Adrenal gland (tissue), 12 donors: ENCODE data around the gene RHOA. TPM values are rescaled to one million over a fixed set of nuclear protein-coding genes. Genes with fewer than 3 reads are reported as not detected.

Experiments used
- DNase-seq, 7 donors: peaks; one replicate each; pipeline ENCODE4 v3.0.0-alpha.2; 2019 to 2020
- H3K27ac ChIP-seq, 5 donors: fragments of 200-600 bp; sonication (generic) in 4 of 5; 1 replicate in 3 of 5; 2 replicates in 2 of 5; pipeline versions ENCODE4 v1.5.1 to v1.8.0; 2016 to 2020; ENCODE audit warnings: mild to moderate bottlenecking in 1 of 5
- H3K27me3 ChIP-seq: fragments of 200-600 bp; 2 replicates; pipeline ENCODE4 v1.8.0; 2021
- H3K36me3 ChIP-seq, 2 donors: fragments of 200-600 bp; replicated peaks in 1 of 2; 1 replicate in 1 of 2; 2 replicates in 1 of 2; pipeline versions ENCODE4 v1.5.1 to v1.8.0; 2018 to 2022
- H3K4me1 ChIP-seq, 2 donors: fragments of 200-600 bp; replicated peaks in 1 of 2; 1 replicate in 1 of 2; 2 replicates in 1 of 2; pipeline versions ENCODE4 v1.5.1 to v1.8.0; 2018 to 2021
- H3K4me3 ChIP-seq, 4 donors: fragments of 200-600 bp; sonication (generic) in 3 of 4; one replicate each; pipeline ENCODE4 v1.5.1; 2016 to 2018
- H3K9me3 ChIP-seq, 3 donors: fragments of 200-600 bp; sonication (generic) in 1 of 3; replicated peaks in 1 of 3; 1 replicate in 2 of 3; 2 replicates in 1 of 3; pipeline versions ENCODE4 v1.5.1 to v1.8.0; 2016 to 2021
- CTCF ChIP-seq, 6 experiments: fragments of 450-650 bp in 4 of 6; fragments of 200-600 bp in 2 of 6; sonication (generic) in 1 of 6; IDR thresholded peaks; 1 replicate in 5 of 6; 2 replicates in 1 of 6; pipeline versions ENCODE4 v1.5.1 to v1.8.0; 2016 to 2021; ENCODE audit warnings: antibody characterized with exemption in 6 of 6, mild to moderate bottlenecking in 2 of 6, moderate library complexity in 1 of 6
- POLR2A ChIP-seq, 2 donors: fragments of 450-650 bp; IDR thresholded peaks; one replicate each; pipeline ENCODE4 v1.6.1; 2017; ENCODE audit warnings: antibody characterized with exemption in 2 of 2, mild to moderate bottlenecking in 2 of 2, moderate library complexity in 1 of 2
- WGBS, 4 donors: extraction: QIAGEN DNeasy Blood & Tissue Kit in 2 of 4; methylation state at CpG; one replicate each; pipeline versions ENCODE4 v1.1.5 to v1.1.7; 2013 to 2017; 5-methylcytosine and 5-hydroxymethylcytosine counted together
- intact Hi-C, 2 donors: fragments of 100-400 bp; cut with DNase I; formaldehyde crosslinking; loops; one replicate each; pipeline versions ENCODE4 v1.14.1 to v1.15.0; 2022 to 2023
- polyA plus RNA-seq, 3 donors: library from polyadenylated mRNA; stranded (reverse); fragments of 200-250 nt in 2 of 3; fragments of 350-450 nt in 1 of 3; fragmentation: Illumina TruSeq in 1 of 3; extraction: RNeasy Lipid Tissue Mini Kit (QIAGEN cat#74804) in 1 of 3; gene quantifications; one replicate each; pipeline ENCODE4 v1.2.3, GENCODE V29; 2013 to 2014
- total RNA-seq, 9 donors: library from RNA; depleted of rRNA in 4 of 9; stranded (reverse); fragments of >200 nt in 4 of 9; fragments of 120-200 nt in 1 of 9; fragmentation: NEBNext Ultra II Directional in 1 of 9; extraction: Animal tissue kit (Norgen Biotek cat#: 25700) in 1 of 9; gene quantifications; one replicate each; pipeline versions ENCODE4 v1.1.0 to v1.2.4, GENCODE V29; 2013 to 2023
- donor health status: healthy with polysubstance abuse.
- donor health status: Bipolar disorder and iron deficiency.
- donor health status: DM: yes; HTN: yes; CAD: no.
- donor health status: DM: no; HTN: no; CAD: no.
- donor health status: DM: no; HTN: no; CAD: no.
- donor health status: DM: yes; HTN: yes; CAD: no.

RHOA gene
- total and polyA plus RNA-seq, 12 donors, result 185 to 913 (median 429) TPM

GRCh38 chr3:49416867-49417266, 5.1 kb upstream of the RHOA start:
- Histone ChIP-seq H3K4me1 (peaks cover 17 to 25% of the 10 kb centered on the region in 2 donors), H3K4me3 (no peak overlapping the region), H3K36me3 (peaks cover 0 to 8% of the 10 kb centered on the region in 2 donors), H3K9me3 (no peaks in the 10 kb centered on the region), H3K27me3 (no peaks in the 10 kb centered on the region), H3K27ac (peak overlapping the region in 1 of 5 donors; percentile 64)
- WGBS, 4 donors, result 90 to 100% (median 94%) methylated on average over 2 of the region's 2 CpGs
- no peak for DNase-seq
- intact Hi-C loops, result no loop called here
- TF ChIP-seq CTCF (IDR thresholded peaks at IDR 0.05), result no peak

- Histone ChIP-seq H3K9me3 (no peaks in the 10 kb centered on the region), H3K27me3 (no peaks in the 10 kb centered on the region), H3K4me1 (peaks cover 12 to 25% of the 10 kb centered on the region in 2 donors), H3K4me3 (no peak overlapping the region), H3K36me3 (peaks cover 0 to 8% of the 10 kb centered on the region in 2 donors), H3K27ac (peak overlapping the region in 2 of 5 donors; percentile 2 to 64)
- WGBS, 4 donors, result 35 to 72% (median 62%) methylated on average over 2 to 4 of the region's 4 CpGs
- intact Hi-C loops, result no loop called here
- TF ChIP-seq POLR2A (IDR thresholded peaks at IDR 0.05) (no peak), CTCF (IDR thresholded peaks at IDR 0.05) (no peak)
- DNase-seq, result no peak
Measured at GRCh38 chr3:49415931-49416601, 4.3 kb upstream of the RHOA start.

- Histone ChIP-seq H3K27me3 (no peaks in the 10 kb centered on the region), H3K9me3 (no peaks in the 10 kb centered on the region), H3K4me1 (peaks cover 14 to 25% of the 10 kb centered on the region in 2 donors), H3K27ac (no peak overlapping the region), H3K4me3 (no peak overlapping the region), H3K36me3 (peaks cover 0 to 8% of the 10 kb centered on the region in 2 donors)
- intact Hi-C loops, result no loop called here
- no peak for DNase-seq
- 82 to 100% (median 91%) methylated on average over 1 to 2 of the region's 2 CpGs for WGBS, 4 donors
- TF ChIP-seq POLR2A (IDR thresholded peaks at IDR 0.05) (no peak), CTCF (IDR thresholded peaks at IDR 0.05) (no peak)
Measured at GRCh38 chr3:49414753-49415152, 3.0 kb upstream of the RHOA start.

- peaks cover 19 to 37% of the 10 kb centered on the region in 2 donors for H3K4me1 ChIP-seq
- DNase-seq, result no peak
- TF ChIP-seq CTCF (IDR thresholded peaks at IDR 0.05), result no peak
- TF ChIP-seq POLR2A (IDR thresholded peaks at IDR 0.05), result no peak
Measured at GRCh38 chr3:49413338-49413734, 1.6 kb upstream of the RHOA start.

More at GRCh38 chr3:49413338-49413734, 1.6 kb upstream of the RHOA start:
- Histone ChIP-seq H3K27ac (peak overlapping the region in 3 of 5 donors; percentile 97 to 100 (median 100)), H3K4me3 (peak overlapping the region in 1 of 4 donors; percentile 99), H3K36me3 (peaks cover 0 to 8% of the 10 kb centered on the region in 2 donors), H3K9me3 (no peaks in the 10 kb centered on the region), H3K27me3 (no peaks in the 10 kb centered on the region)
- WGBS, 4 donors, result 78 to 93% (median 80%) methylated on average over 4 to 6 of the region's 6 CpGs
- intact Hi-C loops, result no loop called here
